ENCODE measurements around the gene BAIAP2.

- no peak for TF ChIP-seq SUZ12 (IDR thresholded peaks at IDR 0.05; ENCODE audit: extremely low read depth, insufficient read depth, insufficient read length)
- no peak for TF ChIP-seq YY1 (IDR thresholded peaks at IDR 0.05; ENCODE audit: insufficient read depth, insufficient read length)
Observed at GRCh38 chr17:81150377-81151077, 115.6 kb downstream of the BAIAP2 start.
